ENCODE data around the gene TAF11L9. TPM values are rescaled to one million over a fixed set of nuclear protein-coding genes. Genes with fewer than 3 reads are reported as not detected.
"Not testable (repeated sequence)": the region's sequence is repeated elsewhere in the genome, so short reads cannot be mapped to it uniquely, and the experiment has no call there.

Gene TAF11L9
- total RNA-seq = not detected in 2 replicates

DNA sequence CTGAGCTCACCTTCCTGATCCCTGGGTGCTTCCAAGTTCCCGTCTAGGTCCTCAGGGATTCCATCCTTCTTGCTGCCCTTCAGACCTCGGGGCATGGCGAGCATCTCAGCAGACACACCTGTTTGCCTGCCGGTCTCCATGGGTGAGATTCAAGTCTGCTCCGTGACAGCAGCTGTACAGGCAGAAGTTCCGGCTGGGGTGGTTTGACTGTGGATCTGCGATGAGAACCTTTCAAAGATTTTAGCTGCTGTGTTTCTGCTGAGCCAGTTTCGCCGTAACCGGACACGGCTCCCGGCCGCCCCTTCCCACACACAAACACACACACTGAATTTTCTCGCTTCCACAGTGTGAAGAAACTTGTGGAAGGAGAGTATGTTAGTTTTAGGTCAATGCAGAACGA is at the start of gene TAF11L9:
TAF11L9 (minus strand) TSS at position 140 of the 400 bp plus-strand sequence.
- H3K4me3 ChIP-seq (ENCODE audit: low read depth, low read length); DNase-seq (ENCODE audit: low read depth): not testable (repeated sequence)

DNA sequence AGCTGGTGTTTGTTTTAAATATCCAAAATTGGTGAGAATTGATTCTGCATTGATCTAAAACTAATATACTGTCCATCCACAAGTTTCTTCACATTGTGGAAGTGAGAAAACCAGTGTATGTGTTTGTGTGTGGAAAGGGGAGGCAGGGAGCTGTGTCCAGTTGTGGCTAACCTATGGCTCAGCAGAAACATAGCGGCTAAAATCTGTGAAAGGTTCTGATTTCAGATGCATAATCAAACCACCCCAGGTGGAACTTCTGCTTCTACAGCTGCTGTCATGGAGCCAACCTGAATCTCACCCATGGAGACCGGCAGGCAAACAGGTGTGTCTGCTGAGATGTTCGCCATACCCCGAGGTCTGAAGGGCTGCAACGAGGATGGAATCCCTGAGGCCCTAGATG is 40.0 kb upstream of the TAF11L9 start, which contains the start of gene TAF11L14:
TAF11L14 (plus strand) TSS at position 301 of the 400 bp plus-strand sequence.
- TF ChIP-seq, protein P1, sequence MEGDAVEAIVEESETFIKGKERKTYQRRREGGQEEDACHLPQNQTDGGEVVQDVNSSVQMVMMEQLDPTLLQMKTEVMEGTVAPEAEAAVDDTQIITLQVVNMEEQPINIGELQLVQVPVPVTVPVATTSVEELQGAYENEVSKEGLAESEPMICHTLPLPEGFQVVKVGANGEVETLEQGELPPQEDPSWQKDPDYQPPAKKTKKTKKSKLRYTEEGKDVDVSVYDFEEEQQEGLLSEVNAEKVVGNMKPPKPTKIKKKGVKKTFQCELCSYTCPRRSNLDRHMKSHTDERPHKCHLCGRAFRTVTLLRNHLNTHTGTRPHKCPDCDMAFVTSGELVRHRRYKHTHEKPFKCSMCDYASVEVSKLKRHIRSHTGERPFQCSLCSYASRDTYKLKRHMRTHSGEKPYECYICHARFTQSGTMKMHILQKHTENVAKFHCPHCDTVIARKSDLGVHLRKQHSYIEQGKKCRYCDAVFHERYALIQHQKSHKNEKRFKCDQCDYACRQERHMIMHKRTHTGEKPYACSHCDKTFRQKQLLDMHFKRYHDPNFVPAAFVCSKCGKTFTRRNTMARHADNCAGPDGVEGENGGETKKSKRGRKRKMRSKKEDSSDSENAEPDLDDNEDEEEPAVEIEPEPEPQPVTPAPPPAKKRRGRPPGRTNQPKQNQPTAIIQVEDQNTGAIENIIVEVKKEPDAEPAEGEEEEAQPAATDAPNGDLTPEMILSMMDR (conservative IDR thresholded peaks at IDR 0.05; ENCODE audit: low read depth, low read length) = no peak
- H3K4me3 ChIP-seq (ENCODE audit: low read depth, low read length) = no peak within 1 kb of the TSS
- no peak for DNase-seq (ENCODE audit: low read depth)

DNA sequence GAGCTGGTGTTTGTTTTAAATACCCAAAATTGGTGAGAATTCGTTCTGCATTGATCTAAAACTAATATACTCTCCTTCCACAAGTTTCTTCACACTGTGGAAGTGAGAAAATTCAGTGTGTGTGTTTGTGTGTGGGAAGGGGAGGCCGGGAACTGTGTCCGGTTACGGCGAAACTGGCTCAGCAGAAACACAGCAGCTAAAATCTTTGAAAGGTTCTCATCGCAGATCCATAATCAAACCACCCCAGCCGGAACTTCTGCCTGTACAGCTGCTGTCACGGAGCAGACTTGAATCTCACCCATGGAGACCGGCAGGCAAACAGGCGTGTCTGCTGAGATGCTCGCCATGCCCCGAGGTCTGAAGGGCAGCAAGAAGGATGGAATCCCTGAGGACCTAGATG is 37.6 kb upstream of the TAF11L9 start, which contains the start of gene TAF11L13:
TAF11L13 (plus strand) TSS at position 301 of the 400 bp plus-strand sequence.
- not testable (repeated sequence) for DNase-seq (ENCODE audit: low read depth); H3K4me3 ChIP-seq (ENCODE audit: low read depth, low read length)

DNA sequence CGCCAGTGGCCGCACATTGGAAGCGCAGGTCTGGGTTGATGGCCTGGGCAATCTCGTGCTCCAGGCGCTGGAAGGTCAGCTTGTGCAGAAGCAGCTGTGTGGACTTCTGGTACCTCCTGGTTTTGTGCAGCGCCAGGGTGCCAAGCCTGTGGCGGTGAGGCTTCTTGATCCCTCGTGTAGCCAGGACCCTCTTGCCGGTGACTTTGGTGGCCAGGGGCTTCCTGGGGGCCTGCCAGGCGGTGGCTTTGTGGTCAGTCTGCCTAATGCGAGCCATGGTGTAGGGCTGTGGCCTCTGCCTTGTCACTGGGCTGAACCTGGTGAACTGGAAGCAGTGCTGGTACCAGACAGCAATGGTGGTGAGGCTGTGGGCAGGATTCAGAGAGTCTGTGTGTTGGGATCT is 31.5 kb upstream of the TAF11L9 start:
- TF ChIP-seq, protein P1 (conservative IDR thresholded peaks at IDR 0.05; ENCODE audit: low read depth, low read length) = no peak
- DNase-seq (ENCODE audit: low read depth) = no peak
- no peak overlapping the region for H3K4me3 ChIP-seq (ENCODE audit: low read depth, low read length)

DNA sequence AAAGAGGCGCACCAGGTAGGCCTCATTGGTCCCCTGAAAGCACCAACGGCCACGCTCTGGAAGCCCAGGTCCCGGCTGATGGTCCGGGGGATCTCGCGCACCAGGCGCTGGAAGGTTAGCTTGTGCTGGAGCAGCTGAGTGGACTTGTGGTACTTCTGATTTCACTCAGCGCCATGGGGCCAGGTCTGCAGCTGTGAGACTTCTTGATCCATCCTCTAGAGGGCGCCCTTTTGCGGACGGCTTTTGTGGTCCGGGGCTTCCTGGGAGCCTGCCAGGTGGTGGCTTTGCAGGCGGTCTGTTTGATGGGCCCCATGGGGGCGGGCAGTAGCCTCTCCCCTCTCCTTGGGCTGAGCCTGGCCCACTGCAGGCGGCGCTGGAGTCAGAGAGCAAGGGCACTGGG is 26.4 kb upstream of the TAF11L9 start:
- TF ChIP-seq, protein P1 (conservative IDR thresholded peaks at IDR 0.05; ENCODE audit: low read depth, low read length) = no peak
- no peak overlapping the region for H3K4me3 ChIP-seq (ENCODE audit: low read depth, low read length)
- DNase-seq (ENCODE audit: low read depth) = no peak

DNA sequence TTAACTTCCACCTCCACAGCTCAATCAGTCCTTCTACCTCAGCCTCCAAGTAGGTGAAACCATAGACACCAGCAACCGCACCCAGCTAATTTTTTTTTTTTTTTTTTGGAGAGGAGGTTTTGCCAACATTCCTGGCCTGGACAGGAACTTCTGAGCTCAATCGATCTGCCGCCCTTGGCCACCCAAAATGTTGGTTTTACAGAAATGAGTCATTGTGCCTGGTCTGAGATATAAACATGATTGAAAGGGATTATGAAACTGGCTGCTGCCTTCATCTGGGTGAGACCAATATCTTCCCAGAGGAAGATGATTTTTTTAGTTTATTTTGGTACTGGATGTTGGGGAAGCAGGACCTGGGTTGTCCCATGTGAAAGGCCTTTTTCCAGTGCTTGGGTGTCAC is 25.2 kb upstream of the TAF11L9 start:
- DNase-seq (ENCODE audit: low read depth) = no peak

DNA sequence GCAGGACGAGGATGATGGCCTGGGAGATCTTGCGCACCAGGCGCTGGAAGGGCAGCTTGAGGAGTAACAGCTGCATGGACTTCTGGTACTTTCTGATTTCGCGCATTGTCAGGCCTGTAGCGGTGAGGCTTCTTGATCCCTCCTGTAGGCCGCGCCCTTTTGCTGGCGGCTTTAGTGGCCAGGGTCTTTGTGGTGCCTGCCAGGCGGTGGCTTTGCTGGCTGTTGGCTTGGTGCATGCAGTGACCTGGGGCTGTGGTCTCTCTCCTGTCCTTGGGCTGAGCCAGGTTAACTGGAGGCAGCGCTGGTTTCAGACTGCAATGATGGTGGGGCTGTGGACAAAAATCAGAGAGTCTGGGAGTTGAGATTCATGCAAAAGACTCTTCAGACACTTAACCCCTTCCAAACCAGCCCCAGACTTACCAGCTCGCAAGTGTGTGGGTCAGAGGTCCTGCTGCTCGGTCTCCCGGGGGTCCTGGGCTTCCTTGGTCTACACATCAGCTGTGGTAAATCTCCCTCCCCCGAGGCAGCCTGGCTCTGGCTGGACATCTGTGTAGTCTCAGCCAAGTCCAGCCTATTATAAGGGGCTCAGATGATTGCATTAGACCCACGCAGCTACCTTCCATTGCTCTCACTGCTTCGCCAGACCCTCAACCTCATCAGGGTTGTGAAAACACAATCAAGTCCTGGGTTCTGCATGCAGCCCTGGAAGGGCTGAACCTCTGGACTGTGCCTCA is 20.8 kb upstream of the TAF11L9 start:
- DNase-seq (ENCODE audit: low read depth) = no peak
- TF ChIP-seq, protein P1 (conservative IDR thresholded peaks at IDR 0.05; ENCODE audit: low read depth, low read length) = no peak
- H3K4me3 ChIP-seq (ENCODE audit: low read depth, low read length) = no peak overlapping the region

More for the DNA sequence above, 25.2 kb upstream of the TAF11L9 start:
- TF ChIP-seq, protein P1 (conservative IDR thresholded peaks at IDR 0.05; ENCODE audit: low read depth, low read length) = no peak
- H3K4me3 ChIP-seq (ENCODE audit: low read depth, low read length) = no peak overlapping the region

DNA sequence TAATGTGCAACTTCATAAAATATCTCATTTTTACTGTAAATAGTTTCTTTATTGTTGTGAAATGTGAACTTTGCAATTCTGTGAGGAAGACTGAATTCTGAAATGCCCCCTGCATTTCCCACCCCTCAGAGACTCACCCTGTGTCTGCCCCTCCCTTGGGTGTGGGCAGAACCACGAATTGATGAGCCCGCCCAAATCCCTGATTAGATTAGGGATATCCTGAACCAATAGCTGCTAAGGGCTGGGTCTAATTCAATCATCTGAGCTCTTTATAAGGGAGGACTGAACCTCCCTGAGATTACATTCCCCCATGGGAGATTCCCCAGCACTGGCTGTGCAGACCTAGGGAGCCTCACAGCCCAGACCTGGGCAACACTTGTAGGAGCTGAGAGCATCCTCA is 15.9 kb upstream of the TAF11L9 start, which contains the start of gene TAF11L12:
TAF11L12 (plus strand) TSS at position 301 of the 400 bp plus-strand sequence.
- H3K4me3 ChIP-seq (ENCODE audit: low read depth, low read length); DNase-seq (ENCODE audit: low read depth): not testable (repeated sequence)

DNA sequence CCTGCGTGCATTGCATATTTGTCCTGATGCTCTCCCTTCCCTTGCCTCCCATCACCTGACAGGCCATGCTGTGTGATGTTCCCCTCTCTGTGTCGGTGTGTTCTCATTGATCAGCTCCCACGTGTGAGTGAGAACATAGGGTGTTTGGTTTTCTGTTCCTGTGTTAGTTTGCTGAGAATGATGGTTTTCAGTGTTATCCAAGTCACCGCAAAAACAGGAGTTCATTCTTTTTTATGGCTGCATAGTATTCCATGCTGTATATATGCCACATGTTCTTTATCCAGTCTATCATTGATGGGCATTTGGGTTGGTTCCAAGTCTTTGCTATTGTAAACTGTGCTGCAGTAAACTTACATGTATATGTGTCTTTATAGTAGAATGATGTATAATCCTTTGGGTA is 13.3 kb upstream of the TAF11L9 start:
- not testable (repeated sequence) for DNase-seq (ENCODE audit: low read depth); H3K4me3 ChIP-seq (ENCODE audit: low read depth, low read length)

Data from epithelial cell of proximal tubule (primary cell).